Endodermal cell (in vitro differentiated cells): Measurements from ENCODE around the gene HPSE2. TPM values are rescaled to one million over a fixed set of nuclear protein-coding genes. Genes with fewer than 3 reads are reported as not detected.

Experiments used
- DNase-seq: peaks from one replicate; pipeline ENCODE4 v3.0.0-alpha.2; 2017
- H3K27ac ChIP-seq: 2 replicates; pipeline ENCODE4 v1.5.1; 2013; ENCODE audit warnings: mild to moderate bottlenecking, low read depth, low read length, moderate library complexity
- H3K27me3 ChIP-seq: 2 replicates; pipeline ENCODE4 v1.6.1; 2013; ENCODE audit warnings: mild to moderate bottlenecking, low read length, moderate library complexity; ENCODE audit not compliant: insufficient read depth, control insufficient read depth, poor library complexity, severe bottlenecking
- H3K36me3 ChIP-seq: 2 replicates; pipeline ENCODE4 v1.7.0; 2013; ENCODE audit warnings: mild to moderate bottlenecking, low read length, moderate library complexity; ENCODE audit not compliant: control insufficient read depth, insufficient read depth
- H3K4me1 ChIP-seq: one replicate; pipeline ENCODE4 v1.7.0; 2013; ENCODE audit warnings: low read length; ENCODE audit not compliant: control insufficient read depth, insufficient read depth
- H3K4me3 ChIP-seq: 2 replicates; pipeline ENCODE4 v1.5.1; 2013; ENCODE audit warnings: mild to moderate bottlenecking, low read length, moderate library complexity
- H3K9ac ChIP-seq: 2 replicates; pipeline ENCODE4 v1.6.1; 2013; ENCODE audit warnings: mild to moderate bottlenecking, low read length, moderate library complexity; ENCODE audit not compliant: poor library complexity, severe bottlenecking; ENCODE audit errors: extremely low read depth
- H3K9me3 ChIP-seq: 2 replicates; pipeline ENCODE4 v1.6.1; 2013; ENCODE audit warnings: mild to moderate bottlenecking, low read length, moderate library complexity; ENCODE audit not compliant: control insufficient read depth
- H3K27ac Mint-ChIP-seq: 2 replicates; pipeline ENCODE4 v1.8.0; 2020; ENCODE audit warnings: mixed read lengths
- H3K27me3 Mint-ChIP-seq: 2 replicates; pipeline ENCODE4 v1.8.0; 2021; ENCODE audit warnings: mild to moderate bottlenecking, mixed read lengths; ENCODE audit not compliant: insufficient read depth
- H3K36me3 Mint-ChIP-seq: 2 replicates; pipeline ENCODE4 v1.8.0; 2020; ENCODE audit warnings: low read depth, mixed read lengths
- H3K4me1 Mint-ChIP-seq: 2 replicates; pipeline ENCODE4 v1.8.0; 2020; ENCODE audit warnings: mixed read lengths
- H3K4me3 Mint-ChIP-seq: 2 replicates; pipeline ENCODE4 v1.8.0; 2020; ENCODE audit warnings: mild to moderate bottlenecking, moderate library complexity, mixed read lengths
- H3K9me3 Mint-ChIP-seq: 2 replicates; pipeline ENCODE4 v1.8.0; 2020; ENCODE audit warnings: mild to moderate bottlenecking, mixed read lengths
- CTCF ChIP-seq: fragments of 200-600 bp; sonication (generic); conservative IDR thresholded peaks from 2 replicates; pipeline ENCODE4 v1.5.0; 2021; ENCODE audit warnings: antibody characterized with exemption, mild to moderate bottlenecking
- WGBS, 2 experiments: methylation state at CpG; one replicate each; pipeline versions ENCODE4 v1.1.5 to v1.1.7; 2013; ENCODE audit warnings: missing lambda C conversion rate in 2 of 2, mixed read lengths in 1 of 2; ENCODE audit not compliant: insufficient coverage in 1 of 2, insufficient read length in 1 of 2; 5-methylcytosine and 5-hydroxymethylcytosine counted together
- total RNA-seq, 2 donors: library from RNA; stranded (reverse); fragmentation: NEBNext Ultra II Directional in 1 of 2; extraction: Animal tissue kit (Norgen Biotek cat#: 25700) in 1 of 2; gene quantifications; 2 replicates in 1 of 2; 3 replicates in 1 of 2; pipeline ENCODE4 v1.2.1, GENCODE V29; 2021

HPSE2 gene
- total RNA-seq, 2 donors from 2014 or later, result 0.07 to 0.11 TPM

DNA sequence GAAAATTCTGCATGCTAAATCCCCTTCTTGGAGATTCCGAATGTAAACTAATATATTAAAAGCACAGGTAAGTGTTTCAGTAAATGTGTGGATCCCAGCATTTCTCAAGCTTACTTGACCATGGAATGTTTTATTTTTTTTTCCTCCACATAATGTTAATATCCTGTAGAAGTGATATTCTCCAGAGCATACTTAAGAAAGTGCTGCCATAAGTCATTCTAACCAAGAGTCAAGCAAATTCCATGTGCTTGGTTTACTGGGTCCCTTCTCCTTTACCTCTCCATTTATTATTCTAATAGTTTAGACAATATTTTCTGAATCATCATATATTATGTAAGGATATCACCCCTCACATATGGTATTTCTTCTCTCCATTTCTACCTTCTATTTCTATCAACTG is 522.1 kb downstream of the HPSE2 start:
- Histone ChIP-seq H3K4me1 (no peaks in the 10 kb centered on the region), H3K27ac (no peak overlapping the region), H3K9ac (no peak overlapping the region), H3K27me3 (no peaks in the 10 kb centered on the region), H3K4me3 (no peak overlapping the region), H3K36me3 (no peaks in the 10 kb centered on the region), H3K9me3 (no peaks in the 10 kb centered on the region)
- no peaks in the 10 kb centered on the region for H3K36me3 Mint-ChIP-seq
- H3K4me3 Mint-ChIP-seq, result no peak overlapping the region
- no peak for TF ChIP-seq CTCF
- no peaks in the 10 kb centered on the region for H3K27me3 Mint-ChIP-seq
- no peaks in the 10 kb centered on the region for H3K9me3 Mint-ChIP-seq
- H3K4me1 Mint-ChIP-seq, result no peaks in the 10 kb centered on the region
- DNase-seq, result no peak
- WGBS, 2 experiments, result 100% methylated on average over 1 of the region's 1 CpG; no CpG with 5 or more reads in 1 of the 2 experiments
- H3K27ac Mint-ChIP-seq, result no peak overlapping the region

- Mint-ChIP-seq H3K9me3 (no peaks in the 10 kb centered on the region), H3K4me1 (peaks cover 3% of the 10 kb centered on the region), H3K27ac (no peak overlapping the region), H3K36me3 (no peaks in the 10 kb centered on the region), H3K27me3 (peaks cover 10% of the 10 kb centered on the region), H3K4me3 (no peak overlapping the region)
- no peaks in the 10 kb centered on the region for H3K9me3 ChIP-seq
- no peak overlapping the region for H3K27ac ChIP-seq
- peak; percentile 64 for DNase-seq
- peaks cover 6% of the 10 kb centered on the region for H3K4me1 ChIP-seq
- no peak overlapping the region for H3K9ac ChIP-seq
- H3K36me3 ChIP-seq, result no peaks in the 10 kb centered on the region
- no peak overlapping the region for H3K4me3 ChIP-seq
- no peak for TF ChIP-seq CTCF
- H3K27me3 ChIP-seq, result peaks cover 4% of the 10 kb centered on the region
- 91% methylated on average over 5 of the region's 5 CpGs; no CpG with 5 or more reads in 1 of the 2 experiments for WGBS, 2 experiments
Measured at GRCh38 chr10:98696516-98696915, 539.1 kb downstream of the HPSE2 start.

DNA sequence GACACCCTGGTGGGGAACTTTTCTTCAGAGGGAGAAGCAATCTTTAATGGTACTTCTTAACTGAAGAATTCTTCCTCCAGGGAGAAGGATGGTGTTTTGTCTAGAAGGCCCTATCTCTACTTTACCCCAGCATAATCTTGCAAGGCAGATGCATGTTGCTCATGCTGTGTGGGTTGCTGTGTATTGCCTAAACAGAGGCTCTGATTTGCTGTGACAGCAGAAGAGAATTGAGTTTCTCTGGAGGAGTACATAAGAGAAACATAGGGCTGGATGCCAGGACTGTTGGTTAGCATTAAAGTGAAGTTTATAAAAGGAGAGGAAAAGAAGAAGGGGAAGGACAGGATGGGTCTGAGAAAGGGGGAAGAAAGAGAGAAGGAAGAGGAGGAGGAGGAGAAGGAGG is 540.8 kb downstream of the HPSE2 start:
- Mint-ChIP-seq H3K27me3 (peaks cover 10% of the 10 kb centered on the region), H3K4me1 (peaks cover 3% of the 10 kb centered on the region), H3K27ac (no peak overlapping the region), H3K36me3 (no peaks in the 10 kb centered on the region), H3K4me3 (no peak overlapping the region), H3K9me3 (no peaks in the 10 kb centered on the region)
- Histone ChIP-seq H3K9ac (no peak overlapping the region), H3K27me3 (peaks cover 4% of the 10 kb centered on the region), H3K27ac (no peak overlapping the region), H3K4me3 (no peak overlapping the region), H3K9me3 (no peaks in the 10 kb centered on the region), H3K36me3 (no peaks in the 10 kb centered on the region), H3K4me1 (peaks cover 6% of the 10 kb centered on the region)
- no peak for DNase-seq
- no peak for TF ChIP-seq CTCF
